OCI-M2 (cell line): ENCODE data around the gene MAGI1.

Source experiments
- DNase-seq: peaks from one replicate; lab custom pipeline; 2025; ENCODE audit not compliant: unreplicated experiment; lab: John Stamatoyannopoulos, UW

The MAGI1 gene

GRCh38 chr3:65978116-65978515 lies 60.6 kb downstream of the MAGI1 start:
- DNase-seq = no peak

- DNase-seq = no peak
These were observed 63.7 kb downstream of the MAGI1 start for GRCh38 chr3:65975032-65975431.

GRCh38 chr3:65974509-65974908 lies 64.2 kb downstream of the MAGI1 start:
- no peak for DNase-seq

- DNase-seq = no peak
These were observed 66.0 kb downstream of the MAGI1 start for GRCh38 chr3:65972765-65973164.

GRCh38 chr3:65971293-65972252 lies 67.1 kb downstream of the MAGI1 start:
- DNase-seq = no peak

- DNase-seq = no peak
These were observed 69.7 kb downstream of the MAGI1 start for GRCh38 chr3:65968996-65969395.

GRCh38 chr3:65967451-65967850 lies 71.3 kb downstream of the MAGI1 start:
- no peak for DNase-seq

- DNase-seq = no peak
These were observed 73.9 kb downstream of the MAGI1 start for GRCh38 chr3:65964838-65965237.

GRCh38 chr3:65963787-65964677 lies 74.7 kb downstream of the MAGI1 start:
- no peak for DNase-seq

- no peak for DNase-seq
These were observed 77.0 kb downstream of the MAGI1 start for GRCh38 chr3:65961733-65962132.

GRCh38 chr3:65961128-65961527 lies 77.6 kb downstream of the MAGI1 start:
- DNase-seq = no peak

GRCh38 chr3:65960087-65960486 lies 78.6 kb downstream of the MAGI1 start:
- no peak for DNase-seq

- no peak for DNase-seq
These were observed 80.5 kb downstream of the MAGI1 start for GRCh38 chr3:65958216-65958615.

GRCh38 chr3:65955792-65956477 lies 82.8 kb downstream of the MAGI1 start:
- no peak for DNase-seq

- DNase-seq = no peak
These were observed 84.6 kb downstream of the MAGI1 start for GRCh38 chr3:65953881-65954733.

- no peak for DNase-seq
These were observed 85.4 kb downstream of the MAGI1 start for GRCh38 chr3:65953301-65953812.

- DNase-seq = no peak
These were observed 85.9 kb downstream of the MAGI1 start for GRCh38 chr3:65952842-65953241.

GRCh38 chr3:65951836-65952505 lies 86.7 kb downstream of the MAGI1 start:
- DNase-seq = no peak
